Loucy (cell line): ENCODE measurements around the gene DDX52.

Source experiments
- H2AFZ ChIP-seq: fragments of 200-600 bp; sonication (generic); 2 replicates; pipeline ENCODE4 v1.6.0; 2016; ENCODE audit warnings: antibody characterized with exemption, mild to moderate bottlenecking, low read length, moderate library complexity
- H3F3A ChIP-seq: fragments of 200-600 bp; 2 replicates; pipeline ENCODE4 v1.6.0; 2016; ENCODE audit warnings: antibody characterized with exemption, low read depth, mild to moderate bottlenecking
- H3K27me3 ChIP-seq: fragments of 200-600 bp; sonication (generic); 2 replicates; pipeline ENCODE4 v1.6.1; 2014; ENCODE audit warnings: low read length, mild to moderate bottlenecking; ENCODE audit not compliant: insufficient read depth, poor library complexity, severe bottlenecking
- H3K36me3 ChIP-seq: fragments of 200-600 bp; sonication (generic); 2 replicates; pipeline ENCODE4 v1.6.1; 2016; ENCODE audit warnings: low read length; ENCODE audit not compliant: insufficient read depth
- H3K4me1 ChIP-seq: fragments of 200-600 bp; sonication (generic); 2 replicates; pipeline ENCODE4 v1.5.1; 2014; ENCODE audit warnings: low read length, mild to moderate bottlenecking; ENCODE audit not compliant: insufficient read depth, poor library complexity, severe bottlenecking
- H3K4me2 ChIP-seq: fragments of 200-600 bp; sonication (generic); 2 replicates; pipeline ENCODE4 v1.6.0; 2014; ENCODE audit warnings: antibody characterized with exemption, low read length, low read depth, mild to moderate bottlenecking; ENCODE audit not compliant: poor library complexity, severe bottlenecking
- H3K4me3 ChIP-seq: fragments of 200-600 bp; sonication (generic); 2 replicates; pipeline ENCODE4 v1.5.1; 2014; ENCODE audit warnings: low read length, mild to moderate bottlenecking, mixed read lengths; ENCODE audit not compliant: poor library complexity, severe bottlenecking
- H3K79me2 ChIP-seq: fragments of 200-600 bp; sonication (generic); 2 replicates; pipeline ENCODE4 v1.6.1; 2014; ENCODE audit warnings: low read length; ENCODE audit not compliant: insufficient read depth
- H3K9ac ChIP-seq: fragments of 200-600 bp; sonication (generic); 2 replicates; pipeline ENCODE4 v1.6.0; 2014; ENCODE audit warnings: mild to moderate bottlenecking, low read depth, low read length, moderate library complexity; ENCODE audit not compliant: poor library complexity, severe bottlenecking
- H3K9me2 ChIP-seq: fragments of 200-600 bp; sonication (generic); replicated peaks from 2 replicates; pipeline ENCODE4 v1.6.1; 2016; ENCODE audit warnings: low read depth, low read length, mixed read lengths
- H3K9me3 ChIP-seq: fragments of 200-600 bp; sonication (generic); 2 replicates; pipeline ENCODE4 v1.6.1; 2014; ENCODE audit warnings: mild to moderate bottlenecking, antibody characterized with exemption, low read length, low read depth; ENCODE audit not compliant: insufficient read depth
- H4K20me1 ChIP-seq: fragments of 200-600 bp; sonication (generic); 2 replicates; pipeline ENCODE4 v1.6.0; 2014; ENCODE audit warnings: antibody characterized with exemption, low read length, mild to moderate bottlenecking; ENCODE audit not compliant: insufficient read depth, poor library complexity, severe bottlenecking
- EZH2phosphoT487 ChIP-seq: fragments of 200-600 bp; IDR thresholded peaks from 2 replicates; pipeline ENCODE4 v1.6.1; 2018; ENCODE audit warnings: antibody characterized with exemption, mild to moderate bottlenecking, moderate library complexity, borderline replicate concordance
- TF ChIP-seq, protein P1 (sequence below): fragments of 200-600 bp; sonication (generic); conservative IDR thresholded peaks from 2 replicates; pipeline ENCODE4 v1.5.1; 2014; ENCODE audit warnings: mild to moderate bottlenecking, antibody characterized with exemption, low read length

Gene DDX52

DNA sequence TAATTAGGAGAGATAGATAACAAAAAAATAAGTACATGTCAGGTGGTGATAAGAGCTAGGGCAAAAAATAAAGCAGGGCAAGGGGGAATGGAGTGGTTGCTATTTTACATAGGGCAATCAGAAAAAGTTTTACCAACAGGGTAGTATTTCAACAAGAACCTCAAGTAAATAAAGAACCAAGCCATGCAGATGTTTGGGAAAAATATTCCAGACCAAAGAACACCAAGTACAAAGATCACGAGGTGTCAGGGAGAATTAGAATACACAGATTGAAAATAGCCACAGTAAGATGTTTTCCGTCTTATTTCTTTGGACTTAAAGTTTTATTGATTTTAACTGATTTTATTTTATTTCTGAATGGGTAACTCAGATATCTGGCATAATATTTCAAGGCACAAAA, 45.1 kb downstream of the DDX52 start:
- Histone ChIP-seq H4K20me1 (peaks cover 21% of the 10 kb centered on the region), H3K4me1 (no peaks in the 10 kb centered on the region), H3K4me2 (no peak overlapping the region), H3K9ac (no peak overlapping the region), H3K9me3 (no peaks in the 10 kb centered on the region), H3K4me3 (no peak overlapping the region), H2AFZ (no peak overlapping the region), H3F3A (no peaks in the 10 kb centered on the region), H3K27me3 (no peaks in the 10 kb centered on the region), H3K9me2 (no peaks in the 10 kb centered on the region), H3K79me2 (peaks cover 48% of the 10 kb centered on the region), H3K36me3 (peaks cover 52% of the 10 kb centered on the region)
- TF ChIP-seq, protein P1, sequence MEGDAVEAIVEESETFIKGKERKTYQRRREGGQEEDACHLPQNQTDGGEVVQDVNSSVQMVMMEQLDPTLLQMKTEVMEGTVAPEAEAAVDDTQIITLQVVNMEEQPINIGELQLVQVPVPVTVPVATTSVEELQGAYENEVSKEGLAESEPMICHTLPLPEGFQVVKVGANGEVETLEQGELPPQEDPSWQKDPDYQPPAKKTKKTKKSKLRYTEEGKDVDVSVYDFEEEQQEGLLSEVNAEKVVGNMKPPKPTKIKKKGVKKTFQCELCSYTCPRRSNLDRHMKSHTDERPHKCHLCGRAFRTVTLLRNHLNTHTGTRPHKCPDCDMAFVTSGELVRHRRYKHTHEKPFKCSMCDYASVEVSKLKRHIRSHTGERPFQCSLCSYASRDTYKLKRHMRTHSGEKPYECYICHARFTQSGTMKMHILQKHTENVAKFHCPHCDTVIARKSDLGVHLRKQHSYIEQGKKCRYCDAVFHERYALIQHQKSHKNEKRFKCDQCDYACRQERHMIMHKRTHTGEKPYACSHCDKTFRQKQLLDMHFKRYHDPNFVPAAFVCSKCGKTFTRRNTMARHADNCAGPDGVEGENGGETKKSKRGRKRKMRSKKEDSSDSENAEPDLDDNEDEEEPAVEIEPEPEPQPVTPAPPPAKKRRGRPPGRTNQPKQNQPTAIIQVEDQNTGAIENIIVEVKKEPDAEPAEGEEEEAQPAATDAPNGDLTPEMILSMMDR, result no peak
- TF ChIP-seq EZH2phosphoT487, result no peak

DNA sequence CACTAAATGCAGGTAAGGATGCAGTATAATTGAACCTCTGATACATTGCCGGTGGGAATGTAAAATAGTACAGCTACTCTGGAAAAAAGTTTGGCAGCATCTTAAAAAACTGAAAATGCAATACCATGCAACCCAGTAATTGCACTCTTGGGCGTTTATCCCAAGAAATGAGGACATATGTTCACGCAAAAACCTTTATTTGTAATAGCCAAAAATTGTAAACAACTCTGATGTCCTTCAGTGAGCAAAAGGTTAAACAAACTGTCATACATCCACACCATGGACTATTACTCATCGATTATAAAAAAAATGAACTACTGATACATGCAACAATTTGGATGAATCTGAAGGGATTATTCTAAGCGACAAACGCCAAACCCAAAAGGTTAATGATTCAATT, 51.0 kb downstream of the DDX52 start:
- Histone ChIP-seq H3K9ac (no peak overlapping the region), H3F3A (no peaks in the 10 kb centered on the region), H3K27me3 (no peaks in the 10 kb centered on the region), H2AFZ (no peak overlapping the region), H3K4me1 (peaks cover 7% of the 10 kb centered on the region), H3K79me2 (peaks cover 68% of the 10 kb centered on the region), H3K4me3 (no peak overlapping the region), H3K9me3 (no peaks in the 10 kb centered on the region), H4K20me1 (peaks cover 45% of the 10 kb centered on the region), H3K36me3 (peaks cover 66% of the 10 kb centered on the region; the same call in 1 of the 2 replicates), H3K4me2 (no peak overlapping the region), H3K9me2 (no peaks in the 10 kb centered on the region)
- TF ChIP-seq, protein P1, result no peak
- no peak for TF ChIP-seq EZH2phosphoT487

- Histone ChIP-seq H3K9ac (no peak overlapping the region), H2AFZ (no peak overlapping the region), H3F3A (no peaks in the 10 kb centered on the region), H3K4me1 (no peaks in the 10 kb centered on the region), H3K9me2 (no peaks in the 10 kb centered on the region), H3K79me2 (peaks cover 30% of the 10 kb centered on the region), H3K36me3 (peaks cover 75% of the 10 kb centered on the region; the same call in 1 of the 2 replicates), H3K4me2 (no peak overlapping the region), H3K4me3 (no peak overlapping the region), H4K20me1 (peaks cover 22% of the 10 kb centered on the region), H3K9me3 (no peaks in the 10 kb centered on the region), H3K27me3 (no peaks in the 10 kb centered on the region)
- TF ChIP-seq, protein P1, result no peak
- TF ChIP-seq EZH2phosphoT487, result no peak
Observed at GRCh38 chr17:37585066-37585465, 58.2 kb downstream of the DDX52 start.
